Parathyroid adenoma (tissue), 2 donors: Measurements from ENCODE around the gene USP12.

Experiments used
- H2AFZ ChIP-seq: fragments of 300-600 bp; sonication (generic); one replicate; pipeline ENCODE4 v1.7.0; 2017; ENCODE audit warnings: antibody characterized with exemption, mild to moderate bottlenecking
- H3K27ac ChIP-seq: fragments of 300-600 bp; sonication (generic); one replicate; pipeline ENCODE4 v1.7.0; 2017
- H3K27me3 ChIP-seq: fragments of 300-600 bp; sonication (generic); one replicate; pipeline ENCODE4 v1.7.0; 2017; ENCODE audit warnings: low read length; ENCODE audit not compliant: control insufficient read depth, insufficient read depth
- H3K36me3 ChIP-seq: fragments of 300-600 bp; sonication (generic); one replicate; pipeline ENCODE4 v1.7.0; 2017; ENCODE audit warnings: low read length; ENCODE audit not compliant: control insufficient read depth, insufficient read depth
- H3K4me1 ChIP-seq: fragments of 300-600 bp; sonication (generic); one replicate; pipeline ENCODE4 v1.7.0; 2017; ENCODE audit warnings: control low read depth
- H3K4me2 ChIP-seq: fragments of 300-600 bp; sonication (generic); one replicate; pipeline ENCODE4 v1.7.0; 2017; ENCODE audit warnings: low read length
- H3K4me3 ChIP-seq: fragments of 300-600 bp; sonication (generic); one replicate; pipeline ENCODE4 v1.7.0; 2017; ENCODE audit warnings: low read depth, low read length
- H3K79me2 ChIP-seq: fragments of 300-600 bp; sonication (generic); one replicate; pipeline ENCODE4 v1.7.0; 2017; ENCODE audit warnings: control low read depth
- H3K9ac ChIP-seq: fragments of 300-600 bp; sonication (generic); one replicate; pipeline ENCODE4 v1.7.0; 2017; ENCODE audit warnings: mild to moderate bottlenecking
- H3K9me3 ChIP-seq: fragments of 300-600 bp; sonication (generic); one replicate; pipeline ENCODE4 v1.7.0; 2017; ENCODE audit warnings: low read length; ENCODE audit not compliant: control insufficient read depth
- TF ChIP-seq, protein P1 (sequence below): fragments of 300-600 bp; sonication (generic); IDR thresholded peaks from one replicate; pipeline ENCODE4 v1.7.0; 2017; ENCODE audit warnings: antibody characterized with exemption, mild to moderate bottlenecking
- donor health status: primary hyperparathyroidism.

Gene USP12

DNA sequence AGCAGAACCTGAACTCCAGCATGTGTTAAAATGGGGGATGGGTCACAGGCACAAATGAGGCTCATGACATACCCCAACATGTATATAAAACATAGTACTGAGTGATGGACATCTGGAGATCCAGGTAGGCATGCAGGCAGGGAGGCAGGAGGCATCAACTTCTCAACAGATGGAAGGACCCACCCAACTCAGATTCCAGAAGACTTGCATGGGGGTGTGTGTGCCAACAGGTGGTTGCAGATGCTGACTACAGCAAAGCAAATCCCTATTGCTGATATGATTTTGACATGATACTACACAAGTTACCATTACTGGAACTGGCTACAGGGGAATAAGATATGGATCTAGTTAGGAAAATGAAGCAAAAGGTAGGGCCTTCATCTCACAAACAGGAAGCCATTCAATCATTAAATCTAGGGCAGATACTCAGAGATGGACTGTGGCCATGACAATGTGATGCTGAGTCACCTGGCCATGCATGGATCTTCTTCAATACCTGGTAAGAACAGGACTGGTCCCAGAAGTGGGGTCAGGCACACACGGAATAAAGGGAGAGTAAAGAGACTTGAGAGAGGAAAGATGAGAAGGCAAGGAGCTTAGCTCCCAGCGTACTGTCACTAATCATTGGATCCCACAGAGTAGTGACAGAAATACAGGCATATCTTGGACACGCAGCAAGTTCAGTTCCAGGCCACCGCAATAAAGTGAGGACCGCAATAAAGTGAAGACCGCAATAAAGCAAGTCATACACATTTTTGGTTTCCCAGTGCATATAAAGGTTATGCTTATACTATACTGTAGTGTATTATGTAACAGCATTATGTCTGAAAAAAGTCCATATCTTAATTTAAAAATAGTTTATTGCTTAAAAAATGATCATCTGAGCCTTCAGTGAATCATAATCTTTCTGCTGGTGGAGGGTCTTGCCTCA is 91.3 kb downstream of the USP12 start:
- H3K27me3 ChIP-seq: no peaks in the 10 kb centered on the region
- no peak overlapping the region for H3K27ac ChIP-seq
- H3K4me2 ChIP-seq: no peak overlapping the region
- TF ChIP-seq, protein P1, sequence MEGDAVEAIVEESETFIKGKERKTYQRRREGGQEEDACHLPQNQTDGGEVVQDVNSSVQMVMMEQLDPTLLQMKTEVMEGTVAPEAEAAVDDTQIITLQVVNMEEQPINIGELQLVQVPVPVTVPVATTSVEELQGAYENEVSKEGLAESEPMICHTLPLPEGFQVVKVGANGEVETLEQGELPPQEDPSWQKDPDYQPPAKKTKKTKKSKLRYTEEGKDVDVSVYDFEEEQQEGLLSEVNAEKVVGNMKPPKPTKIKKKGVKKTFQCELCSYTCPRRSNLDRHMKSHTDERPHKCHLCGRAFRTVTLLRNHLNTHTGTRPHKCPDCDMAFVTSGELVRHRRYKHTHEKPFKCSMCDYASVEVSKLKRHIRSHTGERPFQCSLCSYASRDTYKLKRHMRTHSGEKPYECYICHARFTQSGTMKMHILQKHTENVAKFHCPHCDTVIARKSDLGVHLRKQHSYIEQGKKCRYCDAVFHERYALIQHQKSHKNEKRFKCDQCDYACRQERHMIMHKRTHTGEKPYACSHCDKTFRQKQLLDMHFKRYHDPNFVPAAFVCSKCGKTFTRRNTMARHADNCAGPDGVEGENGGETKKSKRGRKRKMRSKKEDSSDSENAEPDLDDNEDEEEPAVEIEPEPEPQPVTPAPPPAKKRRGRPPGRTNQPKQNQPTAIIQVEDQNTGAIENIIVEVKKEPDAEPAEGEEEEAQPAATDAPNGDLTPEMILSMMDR: no peak
- no peaks in the 10 kb centered on the region for H3K4me1 ChIP-seq
- no peaks in the 10 kb centered on the region for H3K79me2 ChIP-seq
- no peak overlapping the region for H3K9ac ChIP-seq
- H2AFZ ChIP-seq: no peak overlapping the region
- H3K4me3 ChIP-seq: no peak overlapping the region
- H3K9me3 ChIP-seq: no peaks in the 10 kb centered on the region
- H3K36me3 ChIP-seq: no peaks in the 10 kb centered on the region

- H3K36me3 ChIP-seq: no peaks in the 10 kb centered on the region
- no peaks in the 10 kb centered on the region for H3K27me3 ChIP-seq
- H3K4me1 ChIP-seq: no peaks in the 10 kb centered on the region
- TF ChIP-seq, protein P1: no peak
- H3K27ac ChIP-seq: no peak overlapping the region
- H3K4me3 ChIP-seq: no peak overlapping the region
- no peaks in the 10 kb centered on the region for H3K9me3 ChIP-seq
- H3K4me2 ChIP-seq: no peak overlapping the region
- no peak overlapping the region for H2AFZ ChIP-seq
- no peaks in the 10 kb centered on the region for H3K79me2 ChIP-seq
- no peak overlapping the region for H3K9ac ChIP-seq
Measured at GRCh38 chr13:27079421-27079958, 92.1 kb downstream of the USP12 start.

DNA sequence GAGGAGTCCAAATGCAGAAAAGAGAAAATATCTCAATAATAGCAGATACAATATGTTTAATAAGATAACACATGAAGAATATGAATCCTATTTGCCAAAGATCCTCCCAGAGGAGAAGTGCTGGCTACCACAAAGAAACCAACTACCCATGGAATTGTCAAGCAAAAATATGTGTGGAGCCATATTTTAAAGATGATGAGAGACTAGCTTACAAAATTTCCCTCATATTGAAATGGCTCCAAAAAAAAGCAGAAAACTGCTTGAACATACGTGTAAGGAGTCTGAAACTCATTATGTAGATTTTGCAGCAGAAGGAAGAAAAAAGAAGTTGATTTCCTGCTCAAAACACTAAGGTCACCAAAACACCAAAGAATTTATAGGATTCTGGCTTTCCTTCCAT is 94.2 kb downstream of the USP12 start:
- Histone ChIP-seq H3K9me3 (no peaks in the 10 kb centered on the region), H3K9ac (no peak overlapping the region), H3K36me3 (no peaks in the 10 kb centered on the region), H3K27ac (no peak overlapping the region), H3K4me3 (no peak overlapping the region), H3K27me3 (no peaks in the 10 kb centered on the region), H3K4me1 (no peaks in the 10 kb centered on the region), H3K4me2 (no peak overlapping the region), H3K79me2 (no peaks in the 10 kb centered on the region), H2AFZ (no peak overlapping the region)
- TF ChIP-seq, protein P1: no peak

- H3K4me2 ChIP-seq: no peak overlapping the region
- H3K36me3 ChIP-seq: no peaks in the 10 kb centered on the region
- no peaks in the 10 kb centered on the region for H3K4me1 ChIP-seq
- no peak overlapping the region for H3K27ac ChIP-seq
- no peak overlapping the region for H3K4me3 ChIP-seq
- H2AFZ ChIP-seq: no peak overlapping the region
- H3K27me3 ChIP-seq: no peaks in the 10 kb centered on the region
- no peaks in the 10 kb centered on the region for H3K9me3 ChIP-seq
- no peak overlapping the region for H3K9ac ChIP-seq
- no peaks in the 10 kb centered on the region for H3K79me2 ChIP-seq
- TF ChIP-seq, protein P1: no peak
Measured at GRCh38 chr13:27076421-27076820, 95.2 kb downstream of the USP12 start.
